HS-5 (cell line): Measurements from ENCODE around the gene THBS1.

Source experiments
- DNase-seq: peaks from one replicate; pipeline ENCODE4 v3.0.0-alpha.2; 2012; ENCODE audit warnings: low read depth

Gene THBS1

DNA sequence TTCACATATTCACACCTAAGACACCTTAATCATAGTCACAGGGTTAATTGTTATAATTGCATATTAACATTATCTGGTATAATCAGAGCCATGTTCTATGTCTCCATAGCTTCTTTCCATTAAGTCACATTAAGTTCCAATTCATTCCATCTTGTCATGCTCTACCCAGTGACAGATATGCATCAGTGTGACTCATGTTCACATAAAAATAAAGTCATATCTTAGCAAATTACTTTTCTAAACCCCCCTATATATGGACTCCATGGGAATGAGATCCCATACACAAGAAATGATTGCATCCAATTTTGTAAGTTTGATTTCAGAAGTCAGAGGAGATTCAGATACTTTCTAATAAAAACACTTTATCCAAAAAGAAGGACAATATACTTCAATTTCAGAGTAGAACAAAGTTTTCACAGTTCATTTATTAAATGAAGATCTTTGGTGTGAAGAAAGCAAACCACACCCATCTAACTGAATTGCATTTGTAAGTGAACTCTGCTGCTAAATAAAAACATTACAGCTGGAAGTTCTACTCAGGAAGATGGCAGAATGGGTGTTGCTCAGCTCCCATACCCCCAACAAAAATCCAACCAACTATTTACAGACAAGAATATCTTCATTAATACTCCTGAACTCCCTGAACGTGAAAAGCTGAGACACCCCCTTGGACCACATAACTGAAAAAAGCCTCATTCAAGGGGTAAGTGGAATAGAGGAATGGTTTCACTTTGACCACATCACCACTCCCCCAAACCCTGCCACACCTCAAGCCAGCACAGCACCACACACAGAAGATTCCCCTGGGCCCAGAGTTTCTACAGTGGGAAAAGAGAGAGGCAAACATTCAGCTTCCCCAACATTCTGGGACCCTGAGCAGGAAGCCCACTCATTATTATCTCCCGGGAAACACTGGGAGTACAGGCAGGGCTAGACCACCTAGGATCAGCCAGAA is 27.6 kb downstream of the THBS1 start:
- DNase-seq: no peak

DNA sequence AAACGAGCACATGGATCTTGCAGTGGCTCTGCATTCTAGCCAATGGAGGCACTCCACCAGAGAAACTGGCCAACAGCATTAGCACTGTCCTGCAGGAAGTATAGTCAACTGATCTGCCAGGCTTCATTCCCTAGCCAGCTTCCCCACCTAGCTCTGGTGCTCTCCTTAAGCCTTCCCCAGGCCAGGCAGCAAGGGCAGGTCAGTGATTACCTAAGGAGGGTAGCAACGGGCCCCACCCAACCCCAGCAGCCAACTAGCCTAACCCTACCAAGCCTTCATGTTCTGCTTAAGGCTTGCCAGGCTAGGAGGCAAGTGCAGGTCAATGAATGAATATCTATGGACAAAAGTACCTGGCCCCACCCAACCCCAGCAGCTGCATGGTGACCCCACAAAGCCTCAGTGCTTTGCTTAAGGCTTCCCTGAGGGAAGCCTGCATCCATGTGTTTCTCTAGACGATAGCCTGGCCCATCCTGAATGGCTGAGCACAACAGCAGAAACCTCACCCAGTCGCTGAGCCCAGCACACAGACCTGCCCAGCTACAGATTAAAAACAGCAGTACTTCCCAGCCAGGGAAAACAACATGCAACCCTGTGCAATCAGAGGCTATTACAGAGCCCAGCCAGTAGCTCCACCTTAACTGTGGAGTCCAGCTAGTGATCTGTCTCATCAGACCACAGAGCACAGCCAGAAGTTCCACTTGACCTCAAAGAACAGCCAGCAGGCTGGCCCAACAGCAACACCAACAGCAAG is 28.5 kb downstream of the THBS1 start:
- no peak for DNase-seq

- no peak for DNase-seq
These were observed 29.8 kb downstream of the THBS1 start for GRCh38 chr15:39610665-39611064.

GRCh38 chr15:39613271-39613670 is 32.4 kb downstream of the THBS1 start:
- no peak for DNase-seq

- DNase-seq: no peak
These were observed 33.0 kb downstream of the THBS1 start for GRCh38 chr15:39613861-39614260.

- DNase-seq: no peak
These were observed 36.0 kb downstream of the THBS1 start for GRCh38 chr15:39616731-39617455.

DNA sequence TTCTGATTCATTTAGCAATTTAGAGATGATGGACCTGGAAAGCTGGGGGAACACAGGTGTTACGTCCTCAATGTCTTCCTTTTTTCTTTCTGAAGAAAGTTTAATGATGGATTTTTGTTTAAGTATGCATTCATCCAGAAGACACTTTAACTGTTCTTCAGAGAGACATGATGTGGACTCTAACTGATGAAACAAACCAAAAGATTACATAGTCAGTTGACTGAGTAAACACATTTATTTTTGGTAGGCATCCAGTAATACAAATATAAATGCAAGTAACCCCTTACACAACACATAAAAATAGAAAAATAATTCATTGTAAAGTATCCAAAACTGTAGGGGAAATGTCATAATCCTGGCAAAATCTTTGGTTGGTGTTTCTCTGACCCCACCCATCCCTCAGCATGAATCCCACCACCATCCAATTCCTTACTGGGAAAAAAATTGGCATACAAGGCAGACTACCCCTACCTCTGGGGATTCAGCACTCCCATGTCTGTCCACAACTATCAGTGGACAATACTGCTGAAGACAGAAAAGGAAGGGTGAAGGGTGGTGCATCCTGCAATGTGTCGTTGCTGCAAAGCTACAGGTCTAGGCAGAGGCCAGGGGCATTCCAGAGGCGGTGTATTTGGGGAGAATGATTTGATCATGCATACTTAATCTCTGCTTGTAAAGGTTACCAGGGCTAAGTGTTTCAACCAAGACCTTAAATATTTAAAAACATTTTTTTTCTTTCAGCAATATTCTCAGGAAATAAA is 37.4 kb downstream of the THBS1 start:
- no peak for DNase-seq

GRCh38 chr15:39621210-39621609 is 40.3 kb downstream of the THBS1 start:
- no peak for DNase-seq

DNA sequence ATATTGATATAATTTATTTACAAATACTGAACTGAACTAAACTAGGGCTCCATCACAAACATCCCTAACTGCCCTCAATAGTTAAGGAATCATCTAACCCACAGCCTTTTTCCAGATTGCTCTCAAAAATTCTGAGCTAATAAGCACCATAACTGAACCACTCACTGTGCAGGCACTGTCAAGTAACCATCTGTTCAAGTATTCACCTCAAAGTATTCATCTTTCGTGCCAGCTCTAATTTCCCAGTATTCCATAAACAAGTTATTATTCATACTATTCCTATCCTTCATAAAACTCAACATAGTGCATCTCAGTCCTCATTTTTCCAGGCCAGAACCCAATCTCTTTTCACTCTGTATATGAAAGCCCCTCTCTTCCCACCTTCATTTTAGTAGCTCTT is 41.1 kb downstream of the THBS1 start:
- no peak for DNase-seq

DNA sequence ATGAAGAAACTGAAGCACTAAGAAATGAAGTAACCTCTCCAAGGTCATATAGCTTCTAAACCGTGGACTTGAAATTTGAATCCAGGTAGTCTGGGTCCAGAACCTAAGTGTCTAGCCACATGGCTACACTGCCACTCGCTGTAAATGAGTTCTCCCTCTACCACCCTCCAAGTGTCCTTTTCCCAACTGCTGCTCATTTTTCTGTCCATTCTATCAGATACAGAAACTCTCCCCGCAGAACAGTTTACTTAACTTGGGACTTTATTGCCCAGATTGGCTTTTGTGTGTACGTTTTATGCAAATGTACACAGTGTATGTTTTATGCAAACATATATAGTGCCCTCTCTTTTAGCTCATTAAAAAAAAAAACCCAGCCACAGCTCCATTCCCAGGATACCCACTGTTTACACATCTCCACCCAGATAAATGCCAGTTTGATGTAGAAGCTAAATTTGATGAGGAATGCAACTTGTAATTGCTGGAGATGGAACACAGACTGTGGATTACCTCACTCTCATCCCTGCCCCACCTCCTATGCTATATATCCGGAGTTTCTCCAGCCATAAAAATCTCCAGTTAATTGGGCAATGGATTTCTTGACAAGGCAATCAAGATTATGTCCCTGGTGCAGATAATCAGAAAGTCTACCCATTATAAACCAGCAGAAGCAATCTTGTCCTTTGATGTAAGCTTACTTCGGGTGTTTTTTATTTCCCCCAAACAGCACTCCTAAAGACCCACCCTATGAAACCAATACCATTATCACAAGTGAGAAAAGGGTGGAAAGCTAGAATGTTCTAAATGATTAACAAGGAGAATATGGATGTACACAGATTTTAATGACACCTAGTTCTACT is 42.0 kb downstream of the THBS1 start:
- no peak for DNase-seq

GRCh38 chr15:39623529-39623931 is 42.7 kb downstream of the THBS1 start:
- no peak for DNase-seq

- DNase-seq: peak; percentile 76
These were observed 43.9 kb downstream of the THBS1 start for GRCh38 chr15:39624806-39625205.

GRCh38 chr15:39625451-39625850 is 44.6 kb downstream of the THBS1 start:
- no peak for DNase-seq

- no peak for DNase-seq
These were observed 45.0 kb downstream of the THBS1 start for GRCh38 chr15:39625856-39626255.

DNA sequence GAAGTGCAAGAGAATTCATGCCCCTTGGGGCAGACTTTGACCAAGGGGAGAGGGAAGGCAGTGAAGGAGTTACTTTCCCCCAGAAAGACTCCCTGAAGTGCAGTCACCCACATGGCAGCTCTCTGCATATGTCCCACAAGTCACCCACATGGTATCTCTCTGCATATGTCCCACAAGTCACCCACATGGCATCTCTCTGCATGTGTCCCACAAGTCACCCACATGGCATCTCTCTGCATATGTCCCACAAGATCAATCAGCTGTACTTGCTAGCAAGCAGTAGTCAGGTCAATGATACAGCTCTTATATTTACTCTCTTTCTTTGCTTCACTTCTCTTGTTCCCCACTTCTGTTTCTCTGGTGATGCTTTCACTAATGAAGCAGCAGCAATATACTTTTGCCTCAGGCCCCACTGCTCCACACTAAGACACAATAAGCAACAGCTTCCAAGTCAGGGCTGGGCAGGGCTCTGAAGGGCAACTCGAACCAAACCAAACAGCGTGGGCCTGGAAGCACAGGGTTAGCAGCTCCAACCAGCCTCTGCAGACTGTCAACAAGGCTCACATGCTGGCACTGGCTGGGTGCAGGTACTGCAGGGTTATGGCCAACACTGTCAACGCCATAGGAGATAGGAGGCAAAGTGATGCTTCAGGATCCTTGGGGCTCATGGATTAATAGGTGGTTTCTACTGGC is 46.7 kb downstream of the THBS1 start:
- DNase-seq: no peak

GRCh38 chr15:39628144-39628508 is 47.2 kb downstream of the THBS1 start:
- DNase-seq: no peak

GRCh38 chr15:39628546-39629257 is 47.8 kb downstream of the THBS1 start:
- no peak for DNase-seq

DNA sequence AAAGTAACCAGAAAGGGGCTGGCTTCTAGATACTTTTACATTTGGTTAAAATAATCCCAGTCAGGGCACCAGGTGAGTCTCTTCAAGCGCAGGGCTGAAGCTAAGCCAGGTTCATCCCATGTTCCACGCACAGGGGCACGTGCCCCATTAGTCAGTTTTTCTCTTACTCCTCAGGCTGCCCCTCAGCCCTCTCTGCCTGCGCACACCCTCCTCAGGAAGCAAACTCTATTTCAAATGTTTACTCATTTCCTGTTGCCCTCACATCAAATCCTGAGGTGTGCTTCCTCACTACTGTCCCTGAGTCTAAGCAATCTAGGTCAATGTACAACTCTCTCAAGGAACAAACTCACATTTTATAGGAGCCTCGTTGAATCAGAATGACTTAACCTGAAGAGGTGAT is 48.5 kb downstream of the THBS1 start:
- DNase-seq: no peak

- no peak for DNase-seq
These were observed 49.0 kb downstream of the THBS1 start for GRCh38 chr15:39629906-39630305.

DNA sequence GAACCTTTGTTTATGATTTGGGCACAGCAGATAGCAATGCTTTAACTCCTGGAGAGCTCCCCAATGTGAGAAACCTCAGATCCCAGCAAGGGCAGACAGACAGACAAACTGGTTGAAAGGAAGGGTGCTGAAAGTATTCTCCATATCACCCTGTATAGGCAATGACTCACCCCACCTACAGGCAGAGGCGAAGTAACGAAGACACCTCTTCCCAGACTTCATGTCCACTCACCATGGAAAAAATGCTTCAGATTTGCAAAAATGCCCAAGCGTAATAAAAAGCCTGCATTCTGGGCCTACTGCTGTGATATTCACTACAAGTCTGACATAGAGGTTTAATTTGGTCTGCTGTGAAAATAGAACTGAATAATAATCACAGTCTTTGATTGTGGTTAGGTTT is 50.5 kb downstream of the THBS1 start:
- DNase-seq: no peak
